Prostate gland (tissue), 2 donors: ENCODE data around the gene CACNG5. TPM values are rescaled to one million over a fixed set of nuclear protein-coding genes. Genes with fewer than 3 reads are reported as not detected.
A peak's percentile ranks its signal among the peaks of the same experiment; 100 is the strongest.

Source experiments
- DNase-seq: peaks from one replicate; pipeline ENCODE4 v3.0.0-alpha.2; 2019; ENCODE audit warnings: low spot score
- H3K27ac ChIP-seq, 2 donors: fragments of 200-600 bp; sonication (generic); 2 replicates each; pipeline ENCODE4 v1.5.1; 2017 to 2019
- H3K27me3 ChIP-seq: fragments of 200-600 bp; sonication (generic); replicated peaks from 2 replicates; pipeline ENCODE4 v1.5.1; 2019; ENCODE audit not compliant: insufficient read depth
- H3K36me3 ChIP-seq, 2 donors: fragments of 200-600 bp; sonication (generic); 1 replicate in 1 of 2; 2 replicates in 1 of 2; pipeline versions ENCODE4 v1.5.1 to v1.8.1; 2017 to 2019
- H3K4me1 ChIP-seq: fragments of 200-600 bp; sonication (generic); replicated peaks from 2 replicates; pipeline ENCODE4 v1.5.1; 2019
- H3K4me3 ChIP-seq, 2 donors: fragments of 200-600 bp; sonication (generic); 2 replicates each; pipeline ENCODE4 v1.5.1; 2017 to 2019
- H3K9me3 ChIP-seq: fragments of 200-600 bp; sonication (generic); 2 replicates; pipeline ENCODE4 v1.5.1; 2017
- CTCF ChIP-seq, 4 experiments: fragments of 200-600 bp in 2 of 4; fragments of 450-650 bp in 2 of 4; sonication (generic) in 2 of 4; IDR thresholded peaks; 1 replicate in 3 of 4; 2 replicates in 1 of 4; pipeline ENCODE4 v1.5.1; 2016 to 2019; ENCODE audit warnings: antibody characterized with exemption in 4 of 4, mild to moderate bottlenecking in 2 of 4, moderate library complexity in 2 of 4
- POLR2A ChIP-seq: fragments of 450-650 bp; IDR thresholded peaks from one replicate; pipeline ENCODE4 v1.6.1; 2016; ENCODE audit warnings: antibody characterized with exemption, mild to moderate bottlenecking
- POLR2AphosphoS5 ChIP-seq: sonication (generic); formaldehyde crosslinking; IDR thresholded peaks from one replicate; pipeline ENCODE4 v1.6.1; 2017; ENCODE audit warnings: antibody characterized with exemption
- WGBS: methylation state at CpG from one replicate; pipeline ENCODE4 v1.1.5; 2018; 5-methylcytosine and 5-hydroxymethylcytosine counted together
- intact Hi-C: fragments of 100-400 bp; cut with DNase I; formaldehyde crosslinking; loops from one replicate; pipeline ENCODE4 v1.14.2; 2022
- total RNA-seq, 2 donors: library from RNA; depleted of rRNA; stranded (reverse); fragments of >200 nt; gene quantifications; one replicate each; pipeline ENCODE4 v1.1.0, GENCODE V29; 2016

Gene CACNG5
- total RNA-seq, 2 donors from 2014 or later = not detected

GRCh38 chr17:66849032-66849655, 14.2 kb downstream of the CACNG5 start:
- no peak for DNase-seq
- TF ChIP-seq POLR2A (no peak), POLR2AphosphoS5 (no peak), CTCF (IDR thresholded peaks at IDR 0.05) (no peak)
- no peaks in the 10 kb centered on the region for H3K36me3 ChIP-seq
- H3K4me1 ChIP-seq = no peaks in the 10 kb centered on the region
- H3K9me3 ChIP-seq = no peaks in the 10 kb centered on the region
- 84% methylated on average over 14 of the region's 14 CpGs for WGBS
- no peaks in the 10 kb centered on the region for H3K27me3 ChIP-seq
- no peak overlapping the region for H3K27ac ChIP-seq
- H3K4me3 ChIP-seq = no peak overlapping the region
- intact Hi-C loops = no loop called here

GRCh38 chr17:66849851-66850580, 15.1 kb downstream of the CACNG5 start:
- DNase-seq = no peak
- H3K27me3 ChIP-seq = no peaks in the 10 kb centered on the region
- no peaks in the 10 kb centered on the region for H3K4me1 ChIP-seq
- H3K4me3 ChIP-seq = no peak overlapping the region
- no peaks in the 10 kb centered on the region for H3K36me3 ChIP-seq
- H3K27ac ChIP-seq = no peak overlapping the region
- intact Hi-C loops = no loop called here
- no peaks in the 10 kb centered on the region for H3K9me3 ChIP-seq
- TF ChIP-seq POLR2A = no peak
- no peak for TF ChIP-seq POLR2AphosphoS5
- no peak for TF ChIP-seq CTCF (IDR thresholded peaks at IDR 0.05)
- 77% methylated on average over 4 of the region's 4 CpGs for WGBS

DNA sequence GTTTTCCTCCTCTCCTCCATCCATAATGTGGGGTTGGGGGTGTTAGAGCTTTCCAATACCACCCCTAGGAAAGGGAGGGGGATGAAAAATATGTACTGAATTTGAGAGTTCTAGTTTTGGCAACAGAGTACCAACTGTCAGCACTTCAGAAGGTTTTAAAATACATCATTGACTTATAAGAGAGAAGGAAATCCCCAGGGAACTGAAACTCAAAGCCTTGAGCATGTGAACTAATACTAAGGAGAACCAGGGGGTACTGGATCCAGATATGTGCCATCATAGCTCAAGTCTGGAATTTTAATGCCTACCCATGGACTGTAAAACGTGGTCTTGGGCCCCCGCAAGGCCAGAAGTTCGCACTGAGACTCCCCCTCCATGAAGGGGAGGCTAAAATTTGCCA, 15.8 kb downstream of the CACNG5 start:
- intact Hi-C loops = no loop called here

GRCh38 chr17:66855204-66855603, 20.3 kb downstream of the CACNG5 start:
- intact Hi-C loops = no loop called here
- Histone ChIP-seq H3K27me3 (no peaks in the 10 kb centered on the region), H3K4me3 (no peak overlapping the region), H3K9me3 (no peaks in the 10 kb centered on the region), H3K4me1 (no peaks in the 10 kb centered on the region), H3K36me3 (no peaks in the 10 kb centered on the region), H3K27ac (no peak overlapping the region)
- no peak for DNase-seq
- peak in 2 of 4 experiments; percentile 17 to 41 for TF ChIP-seq CTCF (IDR thresholded peaks at IDR 0.05)
- TF ChIP-seq POLR2A = no peak
- no peak for TF ChIP-seq POLR2AphosphoS5
- WGBS = 77% methylated on average over 10 of the region's 10 CpGs

More for the DNA sequence above, 15.8 kb downstream of the CACNG5 start:
- no peak overlapping the region for H3K4me3 ChIP-seq
- no peaks in the 10 kb centered on the region for H3K27me3 ChIP-seq
- WGBS = 81% methylated on average over 3 of the region's 3 CpGs
- H3K4me1 ChIP-seq = no peaks in the 10 kb centered on the region
- TF ChIP-seq CTCF (IDR thresholded peaks at IDR 0.05) = no peak
- TF ChIP-seq POLR2A = no peak
- no peak for TF ChIP-seq POLR2AphosphoS5
- no peak for DNase-seq
- no peak overlapping the region for H3K27ac ChIP-seq
- H3K36me3 ChIP-seq = no peaks in the 10 kb centered on the region
- H3K9me3 ChIP-seq = no peaks in the 10 kb centered on the region
